ENCODE results near the gene PROM1. TPM values are rescaled to one million over a fixed set of nuclear protein-coding genes. Genes with fewer than 3 reads are reported as not detected.

PROM1 gene
- total RNA-seq, 1 donor from 2014 or later, result 0.93 TPM

DNA sequence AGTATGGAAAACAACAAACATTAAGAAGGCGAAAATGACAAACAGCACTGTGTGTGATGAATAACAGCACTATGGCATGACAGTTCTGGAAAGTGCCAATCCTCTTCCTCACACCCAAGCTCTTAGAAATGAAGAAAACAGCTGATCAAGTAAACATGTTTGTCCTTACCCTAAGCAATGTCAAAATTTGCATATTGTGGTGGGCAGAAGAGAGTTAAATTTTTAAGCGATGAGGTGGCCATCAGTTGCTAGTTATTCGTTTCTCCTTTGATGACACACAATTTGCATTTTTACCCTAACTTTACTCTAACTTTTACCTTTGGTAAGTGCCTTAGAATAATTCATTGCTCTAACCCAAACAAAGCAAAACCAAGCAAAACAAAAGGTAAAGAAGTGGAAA, 8.8 kb downstream of the PROM1 start:
- no peak overlapping the region for H3K27ac ChIP-seq
- H3K4me1 ChIP-seq, result peaks cover 11% of the 10 kb centered on the region
- no peaks in the 10 kb centered on the region for H3K9me3 ChIP-seq
- H3K4me3 ChIP-seq, result no peak overlapping the region
- no peaks in the 10 kb centered on the region for H3K36me3 ChIP-seq
- intact Hi-C loops (cut with DNase I), result no loop called here
- TF ChIP-seq, protein P1, sequence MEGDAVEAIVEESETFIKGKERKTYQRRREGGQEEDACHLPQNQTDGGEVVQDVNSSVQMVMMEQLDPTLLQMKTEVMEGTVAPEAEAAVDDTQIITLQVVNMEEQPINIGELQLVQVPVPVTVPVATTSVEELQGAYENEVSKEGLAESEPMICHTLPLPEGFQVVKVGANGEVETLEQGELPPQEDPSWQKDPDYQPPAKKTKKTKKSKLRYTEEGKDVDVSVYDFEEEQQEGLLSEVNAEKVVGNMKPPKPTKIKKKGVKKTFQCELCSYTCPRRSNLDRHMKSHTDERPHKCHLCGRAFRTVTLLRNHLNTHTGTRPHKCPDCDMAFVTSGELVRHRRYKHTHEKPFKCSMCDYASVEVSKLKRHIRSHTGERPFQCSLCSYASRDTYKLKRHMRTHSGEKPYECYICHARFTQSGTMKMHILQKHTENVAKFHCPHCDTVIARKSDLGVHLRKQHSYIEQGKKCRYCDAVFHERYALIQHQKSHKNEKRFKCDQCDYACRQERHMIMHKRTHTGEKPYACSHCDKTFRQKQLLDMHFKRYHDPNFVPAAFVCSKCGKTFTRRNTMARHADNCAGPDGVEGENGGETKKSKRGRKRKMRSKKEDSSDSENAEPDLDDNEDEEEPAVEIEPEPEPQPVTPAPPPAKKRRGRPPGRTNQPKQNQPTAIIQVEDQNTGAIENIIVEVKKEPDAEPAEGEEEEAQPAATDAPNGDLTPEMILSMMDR (IDR thresholded peaks at IDR 0.05), result no peak
- H3K27me3 ChIP-seq, result peaks cover 5% of the 10 kb centered on the region
- DNase-seq (no peak), ATAC-seq (no peak)

DNA sequence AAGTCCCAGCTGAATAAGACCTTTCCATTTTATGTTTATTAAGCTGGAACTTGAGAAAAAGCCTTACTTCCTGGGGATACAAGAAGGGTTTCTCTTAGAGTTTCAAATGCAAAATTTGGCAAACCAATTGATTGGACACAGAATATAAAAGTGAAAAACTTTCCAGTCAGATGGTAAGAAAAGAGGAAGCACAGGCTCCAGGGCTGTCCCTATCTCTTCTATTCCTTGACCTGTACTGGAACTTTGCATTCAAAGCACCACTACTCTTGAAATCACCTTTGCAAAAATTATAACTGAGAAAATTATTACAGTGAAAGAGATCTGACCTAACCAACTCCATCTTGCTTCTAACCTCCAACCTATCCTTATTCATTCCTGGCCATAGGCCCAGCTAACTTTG, 11.7 kb downstream of the PROM1 start:
- Histone ChIP-seq H3K9me3 (no peaks in the 10 kb centered on the region), H3K4me1 (no peaks in the 10 kb centered on the region), H3K27me3 (no peaks in the 10 kb centered on the region), H3K36me3 (no peaks in the 10 kb centered on the region), H3K4me3 (no peak overlapping the region), H3K27ac (no peak overlapping the region)
- DNase-seq, result no peak
- TF ChIP-seq, protein P1 (IDR thresholded peaks at IDR 0.05), result no peak
- ATAC-seq, result no peak
- intact Hi-C loops (cut with DNase I), result no loop called here

DNA sequence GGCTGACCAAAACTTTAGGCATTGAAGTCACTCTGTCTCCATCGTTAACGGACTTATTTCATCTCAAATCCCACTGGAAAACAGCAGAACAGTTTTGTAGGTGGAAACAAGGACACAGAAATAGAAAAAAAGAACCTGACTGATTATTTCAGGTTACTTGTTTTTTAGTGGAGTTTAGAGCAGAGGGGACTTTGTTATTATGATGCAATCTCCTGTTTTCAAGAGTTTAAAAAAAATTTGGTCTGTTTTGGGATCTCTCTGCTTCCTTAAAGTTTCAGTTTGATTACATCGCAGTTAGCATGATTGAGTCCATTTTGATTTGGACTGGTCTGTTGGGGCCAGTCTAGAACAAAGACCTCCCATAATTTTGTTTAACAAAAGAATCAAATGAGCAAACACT, 13.6 kb downstream of the PROM1 start:
- DNase-seq (no peak), ATAC-seq (no peak)
- TF ChIP-seq, protein P1 (IDR thresholded peaks at IDR 0.05), result no peak
- Histone ChIP-seq H3K9me3 (no peaks in the 10 kb centered on the region), H3K27me3 (no peaks in the 10 kb centered on the region), H3K36me3 (no peaks in the 10 kb centered on the region), H3K4me1 (no peaks in the 10 kb centered on the region), H3K27ac (no peak overlapping the region), H3K4me3 (no peak overlapping the region)
- intact Hi-C loops (cut with DNase I), result no loop called here

DNA sequence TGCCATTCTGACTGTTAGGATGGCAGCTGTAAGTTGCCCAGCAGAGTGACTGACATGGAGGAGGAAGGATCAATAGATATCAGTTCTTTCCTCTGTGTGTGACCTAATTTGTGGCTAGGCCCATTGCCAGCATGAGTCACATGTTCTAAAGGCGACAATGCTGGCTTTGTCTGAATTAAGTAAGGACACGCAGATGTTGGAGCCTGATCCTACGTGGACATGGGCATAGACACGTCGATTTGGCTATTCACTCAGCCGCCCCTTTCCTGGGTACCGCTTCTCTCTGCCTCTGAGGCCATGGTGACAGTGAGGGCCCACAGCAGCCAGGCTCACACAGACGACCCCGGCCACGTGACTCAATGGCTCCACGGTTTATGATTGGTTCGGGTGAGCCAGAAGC, 16.3 kb downstream of the PROM1 start:
- ATAC-seq, result no peak
- Histone ChIP-seq H3K36me3 (no peaks in the 10 kb centered on the region), H3K27ac (no peak overlapping the region), H3K4me1 (no peaks in the 10 kb centered on the region), H3K4me3 (no peak overlapping the region), H3K9me3 (no peaks in the 10 kb centered on the region), H3K27me3 (no peaks in the 10 kb centered on the region)
- intact Hi-C loops (cut with DNase I), result no loop called here
- TF ChIP-seq, protein P1 (IDR thresholded peaks at IDR 0.05), result no peak
- DNase-seq, result no peak

DNA sequence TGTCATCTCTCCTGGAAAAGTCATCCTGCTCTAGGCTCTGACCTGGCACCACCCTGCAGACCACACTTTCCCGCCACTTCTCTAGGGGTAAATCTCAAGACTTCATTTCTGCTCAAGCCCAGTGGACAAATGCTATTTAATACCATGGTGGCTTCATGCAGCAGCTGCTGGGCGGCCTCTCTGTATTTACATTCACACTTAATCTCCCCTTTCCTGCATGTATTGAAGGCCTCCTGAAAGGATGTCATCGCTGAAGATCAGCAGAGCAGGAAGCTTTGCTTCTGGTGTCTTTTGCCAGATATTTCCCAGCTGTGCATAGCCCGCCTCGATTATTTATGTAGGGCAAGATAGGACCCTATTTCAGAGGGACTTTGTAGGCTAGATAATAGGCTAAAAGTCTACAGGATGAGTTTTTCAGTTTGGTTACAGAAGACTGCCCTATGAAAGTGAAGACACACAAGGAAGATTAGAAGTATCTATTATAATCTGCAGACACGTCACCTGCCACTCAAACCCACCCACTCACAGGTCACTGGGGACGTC, 17.2 kb downstream of the PROM1 start:
- Histone ChIP-seq H3K27ac (no peak overlapping the region), H3K4me1 (no peaks in the 10 kb centered on the region), H3K27me3 (no peaks in the 10 kb centered on the region), H3K9me3 (no peaks in the 10 kb centered on the region), H3K36me3 (no peaks in the 10 kb centered on the region), H3K4me3 (no peak overlapping the region)
- ATAC-seq (no peak), DNase-seq (no peak)
- TF ChIP-seq, protein P1 (IDR thresholded peaks at IDR 0.05), result no peak
- intact Hi-C loops (cut with DNase I), result no loop called here

DNA sequence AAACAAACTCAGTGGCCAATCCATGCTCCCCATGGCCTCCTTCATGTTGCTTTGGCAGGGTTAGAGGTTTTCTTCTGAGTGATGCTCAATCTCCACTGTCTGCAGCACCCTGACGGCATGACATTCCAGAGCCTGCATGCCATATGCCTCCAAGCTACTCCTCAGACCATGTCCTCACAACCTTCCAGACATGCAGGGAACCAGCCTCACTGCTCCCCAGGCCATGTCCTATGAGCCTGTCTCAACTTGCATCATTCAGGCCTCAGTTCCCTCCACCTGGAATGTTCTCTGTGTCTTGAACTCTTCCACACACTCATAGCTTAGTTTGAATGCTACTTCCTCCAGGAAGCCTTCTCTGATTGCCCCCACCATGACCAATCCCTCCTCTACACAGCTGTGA, 18.8 kb downstream of the PROM1 start:
- Histone ChIP-seq H3K4me3 (no peak overlapping the region), H3K9me3 (no peaks in the 10 kb centered on the region), H3K27ac (no peak overlapping the region), H3K27me3 (no peaks in the 10 kb centered on the region), H3K4me1 (no peaks in the 10 kb centered on the region), H3K36me3 (no peaks in the 10 kb centered on the region)
- DNase-seq (no peak), ATAC-seq (no peak)
- intact Hi-C loops (cut with DNase I), result no loop called here
- TF ChIP-seq, protein P1 (IDR thresholded peaks at IDR 0.05), result no peak

Data from upper lobe of right lung (tissue), 1 donor.